Esophagus squamous epithelium (tissue), 5 donors: ENCODE data around the gene KCND2. TPM values are rescaled to one million over a fixed set of nuclear protein-coding genes. Genes with fewer than 3 reads are reported as not detected.

Experiments
- DNase-seq: peaks from one replicate; lab custom pipeline; 2025; lab: John Stamatoyannopoulos, UW
- H3K27ac ChIP-seq, 4 donors: fragments of 200-600 bp; sonication (generic); one replicate each; pipeline ENCODE4 v1.5.1; 2016 to 2019; ENCODE audit warnings: mild to moderate bottlenecking in 1 of 4
- H3K27me3 ChIP-seq, 4 donors: fragments of 200-600 bp; sonication (generic); 1 replicate in 3 of 4; 2 replicates in 1 of 4; pipeline versions ENCODE4 v1.5.1 to v1.6.0; 2017 to 2021; ENCODE audit warnings: antibody characterized with exemption in 1 of 4
- H3K36me3 ChIP-seq, 3 donors: fragments of 200-600 bp; sonication (generic); one replicate each; pipeline ENCODE4 v1.5.1; 2016 to 2019
- H3K4me1 ChIP-seq, 3 donors: fragments of 200-600 bp; sonication (generic); one replicate each; pipeline ENCODE4 v1.5.1; 2017 to 2019
- H3K4me3 ChIP-seq, 4 donors: fragments of 200-600 bp; sonication (generic); 1 replicate in 3 of 4; 2 replicates in 1 of 4; pipeline ENCODE4 v1.5.1; 2016 to 2019; ENCODE audit warnings: mild to moderate bottlenecking in 2 of 4, moderate library complexity in 1 of 4
- H3K9me3 ChIP-seq, 3 donors: fragments of 200-600 bp; sonication (generic); one replicate each; pipeline ENCODE4 v1.5.1; 2016 to 2019
- CTCF ChIP-seq, 6 experiments: fragments of 450-650 bp in 4 of 6; fragments of 200-600 bp in 2 of 6; sonication (generic) in 2 of 6; IDR thresholded peaks; one replicate each; pipeline ENCODE4 v1.5.1; 2016 to 2019; ENCODE audit warnings: antibody characterized with exemption in 6 of 6, mild to moderate bottlenecking in 4 of 6, moderate library complexity in 4 of 6
- POLR2A ChIP-seq, 4 donors: fragments of 450-650 bp; IDR thresholded peaks; one replicate each; pipeline ENCODE4 v1.6.1; 2017; ENCODE audit warnings: antibody characterized with exemption in 4 of 4, mild to moderate bottlenecking in 4 of 4, moderate library complexity in 3 of 4
- WGBS, 2 donors: methylation state at CpG; one replicate each; pipeline ENCODE4 v1.1.5; 2018; 5-methylcytosine and 5-hydroxymethylcytosine counted together
- intact Hi-C: fragments of 100-400 bp; cut with DNase I; formaldehyde crosslinking; loops from one replicate; pipeline ENCODE4 v1.15.0; 2022
- total RNA-seq, 4 donors: library from RNA; depleted of rRNA; stranded (reverse); fragments of >200 nt; gene quantifications; one replicate each; pipeline ENCODE4 v1.1.0, GENCODE V29; 2016
- donor health status: DM: yes; HTN: yes; CAD: no.

The KCND2 gene
- total RNA-seq, 4 donors from 2014 or later, result 0.09 to 0.19 TPM; not detected in 2

DNA sequence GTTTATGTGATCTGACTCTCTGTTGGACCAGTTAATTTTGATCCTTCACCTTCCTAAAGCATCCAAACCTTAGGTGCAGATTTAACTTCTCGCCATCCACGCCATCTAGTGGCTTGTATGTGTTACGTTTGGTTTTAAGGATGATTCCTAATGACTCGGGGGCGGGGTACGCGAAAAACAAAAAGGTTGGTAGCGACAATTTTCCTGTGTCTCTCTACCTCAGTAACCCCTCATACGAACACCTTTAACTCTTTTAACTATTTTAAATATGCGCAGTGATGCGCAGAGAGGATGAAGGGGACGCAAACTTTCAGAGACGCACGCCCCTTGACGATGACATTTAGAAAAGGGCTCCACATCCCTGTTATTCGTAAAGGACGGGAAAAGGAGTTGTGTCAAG lies 714 bp upstream of the KCND2 start:
- no peaks in the 10 kb centered on the region for H3K36me3 ChIP-seq
- peaks cover 0 to 36% (median 0%) of the 10 kb centered on the region in 4 donors for H3K27me3 ChIP-seq
- no peak overlapping the region for H3K27ac ChIP-seq
- H3K4me1 ChIP-seq, result peaks cover 0 to 16% (median 4%) of the 10 kb centered on the region in 3 donors
- peak overlapping the region; percentile 10 to 63 (median 34) for H3K4me3 ChIP-seq
- intact Hi-C loops, result no loop called here
- DNase-seq, result no peak
- no peaks in the 10 kb centered on the region for H3K9me3 ChIP-seq
- 3 to 4% methylated on average over 17 of the region's 17 CpGs for WGBS, 2 donors
- TF ChIP-seq POLR2A (IDR thresholded peaks at IDR 0.05) (no peak), CTCF (IDR thresholded peaks at IDR 0.05) (peak in 5 of 6 experiments; percentile 24 to 50 (median 33))

- H3K4me1 ChIP-seq, result peaks cover 0 to 16% (median 4%) of the 10 kb centered on the region in 3 donors
- intact Hi-C loops, result no loop called here
- H3K27me3 ChIP-seq, result peaks cover 0 to 36% (median 0%) of the 10 kb centered on the region in 4 donors
- no peak for DNase-seq
- H3K36me3 ChIP-seq, result no peaks in the 10 kb centered on the region
- TF ChIP-seq POLR2A (IDR thresholded peaks at IDR 0.05) (no peak), CTCF (IDR thresholded peaks at IDR 0.05) (no peak)
- peak overlapping the region in 3 of 4 donors; percentile 30 to 63 (median 38) for H3K4me3 ChIP-seq
- no peaks in the 10 kb centered on the region for H3K9me3 ChIP-seq
- 2% methylated on average over 14 to 15 of the region's 38 CpGs for WGBS, 2 donors
- no peak overlapping the region for H3K27ac ChIP-seq
These were observed 551 bp downstream of the KCND2 start for GRCh38 chr7:120273476-120273975.

- WGBS, 2 donors, result 86 to 91% methylated on average over 4 to 15 of the region's 16 CpGs
- DNase-seq, result no peak
- no peak overlapping the region for H3K4me3 ChIP-seq
- peaks cover 0 to 16% (median 4%) of the 10 kb centered on the region in 3 donors for H3K4me1 ChIP-seq
- H3K27me3 ChIP-seq, result peaks cover 0 to 32% (median 0%) of the 10 kb centered on the region in 4 donors
- no peak overlapping the region for H3K27ac ChIP-seq
- TF ChIP-seq CTCF (IDR thresholded peaks at IDR 0.05) (no peak), POLR2A (IDR thresholded peaks at IDR 0.05) (no peak)
- intact Hi-C loops, result no loop called here
- H3K36me3 ChIP-seq, result no peaks in the 10 kb centered on the region
- H3K9me3 ChIP-seq, result no peaks in the 10 kb centered on the region
These were observed 1.5 kb downstream of the KCND2 start for GRCh38 chr7:120274482-120274881.

GRCh38 chr7:120274899-120275298 lies 1.9 kb downstream of the KCND2 start:
- intact Hi-C loops, result no loop called here
- WGBS, 2 donors, result 91 to 93% methylated on average over 18 to 23 of the region's 27 CpGs
- TF ChIP-seq CTCF (IDR thresholded peaks at IDR 0.05) (no peak), POLR2A (IDR thresholded peaks at IDR 0.05) (no peak)
- Histone ChIP-seq H3K9me3 (no peaks in the 10 kb centered on the region), H3K4me1 (peaks cover 0 to 16% (median 4%) of the 10 kb centered on the region in 3 donors), H3K36me3 (no peaks in the 10 kb centered on the region), H3K27ac (no peak overlapping the region), H3K27me3 (peaks cover 0 to 32% (median 0%) of the 10 kb centered on the region in 4 donors), H3K4me3 (no peak overlapping the region)
- DNase-seq, result no peak

- H3K4me3 ChIP-seq, result no peak overlapping the region
- intact Hi-C loops, result no loop called here
These were observed 3.7 kb downstream of the KCND2 start for GRCh38 chr7:120276720-120277119.

More at GRCh38 chr7:120276720-120277119, 3.7 kb downstream of the KCND2 start:
- DNase-seq, result no peak
- H3K27me3 ChIP-seq, result peaks cover 0 to 30% (median 0%) of the 10 kb centered on the region in 4 donors
- TF ChIP-seq CTCF (IDR thresholded peaks at IDR 0.05) (no peak), POLR2A (IDR thresholded peaks at IDR 0.05) (no peak)
- H3K9me3 ChIP-seq, result no peaks in the 10 kb centered on the region
- no peaks in the 10 kb centered on the region for H3K36me3 ChIP-seq
- H3K4me1 ChIP-seq, result peaks cover 0 to 16% (median 4%) of the 10 kb centered on the region in 3 donors
- H3K27ac ChIP-seq, result no peak overlapping the region
